ENCODE data around the gene SCEL.
A peak's percentile ranks its signal among the peaks of the same experiment; 100 is the strongest.

SCEL gene, protein sequence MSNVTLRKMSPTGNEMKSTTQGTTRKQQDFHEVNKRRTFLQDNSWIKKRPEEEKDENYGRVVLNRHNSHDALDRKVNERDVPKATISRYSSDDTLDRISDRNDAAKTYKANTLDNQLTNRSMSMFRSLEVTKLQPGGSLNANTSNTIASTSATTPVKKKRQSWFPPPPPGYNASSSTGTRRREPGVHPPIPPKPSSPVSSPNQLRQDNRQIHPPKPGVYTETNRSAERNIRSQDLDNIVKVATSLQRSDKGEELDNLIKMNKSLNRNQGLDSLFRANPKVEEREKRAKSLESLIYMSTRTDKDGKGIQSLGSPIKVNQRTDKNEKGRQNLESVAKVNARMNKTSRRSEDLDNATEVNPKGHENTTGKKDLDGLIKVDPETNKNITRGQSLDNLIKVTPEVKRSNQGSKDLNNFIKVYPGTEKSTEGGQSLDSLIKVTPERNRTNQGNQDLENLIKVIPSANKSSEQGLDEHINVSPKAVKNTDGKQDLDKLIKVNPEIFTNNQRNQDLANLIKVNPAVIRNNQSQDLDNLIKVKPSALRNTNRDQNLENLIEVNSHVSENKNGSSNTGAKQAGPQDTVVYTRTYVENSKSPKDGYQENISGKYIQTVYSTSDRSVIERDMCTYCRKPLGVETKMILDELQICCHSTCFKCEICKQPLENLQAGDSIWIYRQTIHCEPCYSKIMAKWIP

DNA sequence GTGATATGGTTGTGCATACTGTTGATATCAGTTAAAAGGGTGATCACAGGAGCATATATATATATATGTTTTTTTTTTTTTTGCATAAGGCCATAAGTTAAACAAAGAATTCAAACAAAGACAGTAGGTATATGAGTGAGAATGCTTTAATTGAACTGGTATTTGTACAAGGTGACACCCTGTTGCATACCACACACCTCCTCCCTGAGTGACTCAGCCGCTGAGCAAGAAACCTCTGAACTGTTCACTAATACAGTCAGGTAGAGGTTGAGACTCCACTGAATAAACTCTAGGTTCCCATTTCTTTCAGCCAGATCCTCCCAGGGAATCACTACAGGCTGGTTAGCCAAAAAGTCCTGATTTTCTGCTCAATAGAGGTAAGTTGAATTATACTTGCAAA is at the start of gene SCEL:
Gene SCEL, plus strand, starts transcription at position 259 of the 400 bp plus-strand sequence. CDS start 20,170 bp downstream, outside the sequence.
- in situ Hi-C loops (cut with MboI; ENCODE audit: low pct_unique_long_range_greater_than_20kb, low sequenced_read_pairs): no loop called here
- no peak for DNase-seq

DNA sequence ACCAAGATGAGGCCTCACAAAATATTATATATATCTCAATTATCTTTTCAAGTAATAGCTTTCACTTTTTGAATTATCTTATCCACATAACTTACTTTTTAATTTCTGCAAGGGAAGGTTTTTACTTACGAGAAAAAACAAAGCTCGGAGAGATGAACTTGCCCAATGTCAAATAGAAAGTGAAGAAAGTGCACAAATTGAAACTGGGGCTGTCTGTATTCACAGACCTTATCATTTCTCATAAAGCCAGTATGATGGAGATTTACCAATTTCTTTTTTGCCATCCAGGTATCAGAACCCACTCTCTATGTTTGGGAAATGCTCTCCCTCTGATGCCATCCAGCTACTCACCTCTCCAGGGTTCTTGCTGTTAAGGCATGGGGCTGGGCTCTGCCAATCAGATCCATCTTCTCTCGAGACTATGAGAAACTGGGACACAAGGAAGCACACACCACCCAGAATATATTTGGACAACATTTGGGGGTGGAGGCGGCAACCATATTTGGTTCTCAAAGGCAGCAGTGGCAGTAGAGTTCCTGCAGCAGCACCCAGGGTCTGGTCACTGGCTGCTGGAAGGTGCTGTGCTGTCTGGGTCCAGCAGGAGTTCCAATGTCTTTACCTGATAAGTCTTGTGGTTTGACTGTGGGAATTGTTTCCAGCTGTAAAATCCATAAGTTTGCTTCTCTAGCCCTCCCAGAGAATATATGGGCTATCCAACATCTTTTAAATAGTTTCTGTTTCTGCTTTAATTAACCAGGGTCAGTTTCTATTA is 45.8 kb upstream of the SCEL start:
- in situ Hi-C loops (cut with MboI; ENCODE audit: low pct_unique_long_range_greater_than_20kb, low sequenced_read_pairs): no loop called here
- DNase-seq: no peak

DNA sequence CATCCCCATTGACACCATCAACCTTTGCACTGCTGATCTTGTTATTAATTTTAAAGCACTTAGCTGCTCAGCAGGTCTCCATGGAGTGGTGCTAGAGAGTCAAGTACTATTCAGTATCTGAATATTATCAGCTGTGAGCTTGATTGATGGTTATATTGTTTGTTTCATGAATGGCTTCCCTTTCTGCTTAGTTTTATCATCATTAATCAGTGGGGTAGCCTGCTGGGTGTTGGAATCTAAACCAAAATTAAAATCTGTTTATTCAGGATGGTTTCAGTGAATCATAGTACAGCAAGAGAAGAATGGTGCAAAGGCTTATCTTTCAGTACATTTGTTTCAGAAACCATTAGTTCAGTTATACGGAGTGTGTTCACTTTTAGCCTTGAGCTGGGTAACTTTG is 42.5 kb upstream of the SCEL start:
- peak; percentile 21 for DNase-seq
- in situ Hi-C loops (cut with MboI; ENCODE audit: low pct_unique_long_range_greater_than_20kb, low sequenced_read_pairs): no loop called here

DNA sequence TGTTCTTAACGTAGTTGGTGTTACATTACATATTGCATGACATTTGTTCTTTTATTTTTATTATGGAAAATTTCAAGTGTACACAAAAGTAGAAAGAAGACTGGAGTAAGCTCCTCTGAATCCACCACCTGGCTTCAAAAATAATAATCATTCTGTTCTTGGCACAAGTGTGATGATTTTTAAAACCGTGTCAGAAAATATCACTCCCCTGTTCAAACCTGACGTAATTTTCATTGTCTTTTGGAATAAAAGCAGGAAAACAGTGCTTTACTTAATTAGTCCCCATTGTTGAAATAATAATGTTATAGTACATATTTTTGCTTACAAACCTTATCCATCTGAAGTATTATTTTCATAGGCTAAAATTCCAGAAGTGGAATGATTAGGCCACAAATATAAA is 41.3 kb upstream of the SCEL start:
- in situ Hi-C loops (cut with MboI; ENCODE audit: low pct_unique_long_range_greater_than_20kb, low sequenced_read_pairs): no loop called here
- no peak for DNase-seq

DNA sequence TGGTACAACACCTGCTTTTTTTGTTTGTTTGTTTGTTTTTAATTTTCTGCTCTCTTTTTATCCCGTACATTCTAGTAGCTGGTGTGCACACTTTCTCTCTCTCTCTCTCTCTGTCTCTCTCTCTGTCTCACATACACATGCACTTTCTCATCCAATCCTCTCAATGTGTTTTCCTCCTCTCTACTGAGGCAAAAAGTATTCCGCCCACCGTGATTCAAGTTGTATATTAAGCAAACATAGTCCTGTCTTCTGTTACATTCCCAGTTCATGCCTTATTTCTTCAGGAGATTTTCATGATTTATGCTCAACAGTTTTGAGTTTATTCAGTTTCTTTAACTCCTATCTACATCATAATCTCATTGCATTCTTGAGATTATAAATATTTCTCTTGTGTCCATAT is 38.2 kb upstream of the SCEL start:
- in situ Hi-C loops (cut with MboI; ENCODE audit: low pct_unique_long_range_greater_than_20kb, low sequenced_read_pairs): no loop called here
- no peak for DNase-seq

DNA sequence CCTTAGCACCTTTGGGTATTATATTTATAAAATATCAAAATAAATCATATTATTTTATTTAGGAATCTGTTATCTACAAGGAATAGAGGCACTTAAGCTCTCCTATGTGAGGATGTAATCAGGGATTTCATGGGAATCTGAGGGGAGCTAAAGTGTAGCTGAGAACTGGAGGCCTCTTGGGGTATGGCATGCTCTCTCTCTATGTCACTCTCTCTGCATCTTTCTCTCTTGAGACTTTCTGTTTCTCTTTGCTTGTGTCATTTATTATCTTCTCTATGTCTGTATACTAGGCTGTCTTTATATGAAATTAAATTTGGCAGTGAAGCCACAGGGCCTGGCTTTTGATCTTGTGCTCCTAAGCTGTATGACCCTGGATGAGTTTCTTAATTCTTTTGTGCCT is 37.7 kb upstream of the SCEL start:
- DNase-seq: no peak
- in situ Hi-C loops (cut with MboI; ENCODE audit: low pct_unique_long_range_greater_than_20kb, low sequenced_read_pairs): no loop called here

DNA sequence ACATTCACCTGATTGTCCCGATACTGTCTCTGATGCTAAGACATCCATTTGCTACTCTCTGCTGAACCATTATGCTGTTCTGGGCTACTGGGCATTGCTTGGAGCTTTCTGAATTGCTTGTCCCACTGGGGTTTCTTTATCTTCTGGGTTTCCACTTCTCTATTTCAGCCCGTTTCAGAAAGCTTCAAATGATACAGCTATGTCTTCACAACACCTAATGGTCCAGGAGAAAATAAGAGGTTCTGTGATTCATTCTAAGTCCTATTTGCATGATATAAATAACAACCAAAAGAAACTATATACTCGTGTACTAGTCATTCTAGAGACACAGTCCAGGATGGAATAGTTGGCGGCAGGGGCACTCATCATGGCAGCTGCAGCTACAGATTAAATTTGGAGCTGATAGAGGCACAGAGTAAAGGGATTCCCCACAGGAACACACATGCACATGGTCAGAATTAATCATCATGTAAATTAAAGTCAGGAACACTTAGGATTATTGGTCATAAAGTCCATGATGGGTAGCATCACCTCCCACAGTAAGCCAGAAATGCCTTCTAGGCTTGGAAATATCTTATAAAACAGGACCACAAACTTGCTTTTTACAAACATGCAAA is 33.3 kb upstream of the SCEL start:
- in situ Hi-C loops (cut with MboI; ENCODE audit: low pct_unique_long_range_greater_than_20kb, low sequenced_read_pairs): no loop called here
- no peak for DNase-seq

DNA sequence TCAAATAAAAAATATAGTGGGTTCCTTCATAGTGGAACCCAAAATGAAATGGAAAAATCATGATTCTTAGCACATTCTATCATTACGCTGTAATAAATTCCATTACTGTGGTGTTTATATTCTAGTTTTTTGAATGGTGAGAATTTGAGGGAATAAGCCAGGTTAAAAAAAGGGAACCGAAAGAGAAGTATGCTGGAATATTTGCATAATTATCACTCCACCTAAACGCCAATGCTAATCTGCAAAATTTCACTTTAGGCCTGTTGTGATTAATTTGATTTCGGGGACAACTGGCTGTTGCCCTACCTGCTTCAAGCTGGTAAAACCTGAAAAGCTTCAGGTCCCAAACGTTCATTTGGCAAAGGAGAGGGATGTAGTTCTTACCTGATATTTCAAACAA is 32.1 kb upstream of the SCEL start:
- no peak for DNase-seq
- in situ Hi-C loops (cut with MboI; ENCODE audit: low pct_unique_long_range_greater_than_20kb, low sequenced_read_pairs): no loop called here

DNA sequence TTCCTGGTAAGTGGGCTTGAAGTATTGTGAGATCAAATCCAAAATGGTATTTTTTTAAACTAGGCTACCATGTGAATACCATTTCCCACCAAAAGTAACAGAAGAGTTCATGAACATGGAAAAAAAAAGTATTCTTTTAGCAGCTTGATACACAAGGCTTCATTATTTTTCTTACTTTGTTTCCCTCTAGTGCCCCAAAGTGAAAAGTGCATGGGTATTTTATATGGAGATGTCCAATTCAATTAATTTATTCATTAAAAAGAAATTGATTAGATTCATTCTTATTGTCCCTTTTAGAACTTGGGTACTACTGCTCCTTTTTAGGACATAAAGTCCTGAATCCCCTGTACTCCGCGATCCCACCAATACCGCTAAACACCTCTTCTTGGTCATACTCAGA is 28.6 kb upstream of the SCEL start:
- DNase-seq: peak; percentile 12
- in situ Hi-C loops (cut with MboI; ENCODE audit: low pct_unique_long_range_greater_than_20kb, low sequenced_read_pairs): no loop called here

DNA sequence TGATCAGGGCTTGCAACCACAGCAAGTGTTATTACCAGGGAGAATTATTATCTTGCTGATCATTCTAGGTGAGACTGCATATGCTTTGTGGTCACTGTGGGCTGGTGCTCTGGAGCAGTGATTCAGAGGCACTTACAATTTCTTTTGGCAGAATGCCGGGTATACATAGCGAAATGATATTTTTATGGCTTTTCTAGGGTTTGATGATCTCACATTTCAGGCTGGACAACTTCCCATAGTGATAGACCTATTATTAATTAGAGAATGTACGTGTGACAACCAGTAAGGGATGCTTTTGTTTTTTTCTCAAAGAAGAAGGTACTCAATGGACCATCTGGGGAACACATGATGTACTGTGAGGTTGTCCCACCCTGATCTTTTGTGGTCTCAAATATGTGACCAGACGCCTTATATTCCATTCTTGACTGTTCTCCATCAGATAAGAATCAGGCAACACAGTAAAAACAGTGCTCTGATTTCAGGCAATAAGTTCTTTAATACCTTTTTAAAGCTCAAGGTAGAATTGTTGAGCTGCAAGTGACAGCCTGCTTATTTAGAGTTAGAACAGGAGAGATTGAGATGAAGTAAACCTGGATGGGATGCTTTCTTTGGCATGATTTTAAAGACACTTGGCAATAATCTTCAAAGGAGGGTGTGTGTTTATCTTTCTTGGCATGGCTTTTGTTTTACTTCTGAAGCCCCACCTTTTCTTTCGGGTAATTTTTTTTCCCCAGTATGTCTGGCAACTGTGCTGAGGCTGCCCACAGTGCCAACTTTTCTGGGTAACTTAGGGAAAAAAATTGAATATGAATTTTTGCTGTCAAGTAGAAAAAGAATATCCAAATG is 27.4 kb upstream of the SCEL start:
- peak; percentile 18 for DNase-seq
- in situ Hi-C loops (cut with MboI; ENCODE audit: low pct_unique_long_range_greater_than_20kb, low sequenced_read_pairs): no loop called here

DNA sequence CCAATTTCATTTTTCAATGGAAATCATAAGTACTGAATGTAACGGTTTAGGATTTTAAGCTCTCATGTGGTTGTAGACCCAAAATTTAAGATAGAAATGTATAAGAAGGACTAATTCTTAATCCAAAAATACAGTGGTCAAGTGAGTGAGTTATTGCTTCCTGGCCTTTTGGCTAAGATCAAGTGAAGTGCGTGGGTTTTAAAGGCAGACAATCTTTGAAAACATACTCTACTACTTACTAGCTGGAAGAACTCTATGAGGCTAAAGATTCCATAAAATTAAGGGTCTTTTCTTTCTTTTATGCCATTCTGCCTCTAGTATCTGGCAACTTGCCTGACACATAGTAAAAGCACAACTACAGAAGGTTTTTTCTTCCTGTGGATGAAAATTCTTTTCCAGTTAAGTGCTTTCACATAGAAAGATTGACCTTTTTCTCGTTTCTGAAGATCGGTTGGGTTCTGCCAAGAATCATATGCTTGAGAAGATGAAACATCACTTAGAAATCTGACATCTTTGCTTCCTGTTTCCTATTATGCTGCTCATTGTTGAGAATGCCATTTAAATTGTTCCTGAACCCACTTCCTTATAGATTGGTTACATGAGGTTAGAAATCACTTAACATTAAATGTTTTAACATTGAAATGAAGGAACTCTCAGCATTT is 26.4 kb upstream of the SCEL start:
- in situ Hi-C loops (cut with MboI; ENCODE audit: low pct_unique_long_range_greater_than_20kb, low sequenced_read_pairs): no loop called here
- peak; percentile 6 for DNase-seq

DNA sequence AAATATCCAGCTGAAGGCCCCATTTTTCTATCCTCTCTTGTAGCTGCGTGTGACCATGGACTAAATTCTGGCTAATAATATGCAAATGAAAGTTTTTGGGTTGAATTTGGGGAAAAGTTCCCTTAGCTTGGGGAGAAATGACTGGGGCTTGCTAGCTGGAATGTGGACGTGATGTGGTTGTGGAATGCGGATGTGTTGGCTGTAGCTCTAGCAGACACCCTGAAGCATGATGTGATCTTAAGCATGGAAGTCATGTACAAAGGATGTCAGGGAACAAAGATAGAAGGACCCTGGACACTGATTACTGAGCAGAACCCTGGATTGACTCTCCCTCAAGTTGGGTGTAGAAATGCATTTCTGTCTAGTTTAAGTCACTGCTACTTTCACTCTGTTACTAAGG is 25.4 kb upstream of the SCEL start:
- no peak for DNase-seq
- in situ Hi-C loops (cut with MboI; ENCODE audit: low pct_unique_long_range_greater_than_20kb, low sequenced_read_pairs): no loop called here

DNA sequence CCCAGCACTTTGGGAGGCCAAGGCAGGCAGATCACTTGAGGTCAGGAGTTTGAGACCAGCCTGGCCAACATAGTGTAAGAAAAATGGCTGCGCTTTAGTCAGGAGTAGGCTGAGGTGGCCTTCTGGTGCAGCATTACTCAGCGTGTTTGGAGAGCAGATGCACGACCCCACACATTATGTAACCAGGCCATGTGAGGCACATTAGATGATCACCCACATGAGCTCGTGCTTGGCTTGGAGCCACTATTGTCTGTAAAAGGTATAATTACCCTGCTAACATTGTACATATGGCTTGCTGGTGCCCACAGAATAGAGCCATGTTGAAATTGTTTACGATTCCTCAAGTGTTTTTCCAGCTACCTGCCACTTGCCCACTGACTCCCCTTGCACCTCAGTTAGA is 24.0 kb upstream of the SCEL start:
- in situ Hi-C loops (cut with MboI; ENCODE audit: low pct_unique_long_range_greater_than_20kb, low sequenced_read_pairs): no loop called here
- no peak for DNase-seq

DNA sequence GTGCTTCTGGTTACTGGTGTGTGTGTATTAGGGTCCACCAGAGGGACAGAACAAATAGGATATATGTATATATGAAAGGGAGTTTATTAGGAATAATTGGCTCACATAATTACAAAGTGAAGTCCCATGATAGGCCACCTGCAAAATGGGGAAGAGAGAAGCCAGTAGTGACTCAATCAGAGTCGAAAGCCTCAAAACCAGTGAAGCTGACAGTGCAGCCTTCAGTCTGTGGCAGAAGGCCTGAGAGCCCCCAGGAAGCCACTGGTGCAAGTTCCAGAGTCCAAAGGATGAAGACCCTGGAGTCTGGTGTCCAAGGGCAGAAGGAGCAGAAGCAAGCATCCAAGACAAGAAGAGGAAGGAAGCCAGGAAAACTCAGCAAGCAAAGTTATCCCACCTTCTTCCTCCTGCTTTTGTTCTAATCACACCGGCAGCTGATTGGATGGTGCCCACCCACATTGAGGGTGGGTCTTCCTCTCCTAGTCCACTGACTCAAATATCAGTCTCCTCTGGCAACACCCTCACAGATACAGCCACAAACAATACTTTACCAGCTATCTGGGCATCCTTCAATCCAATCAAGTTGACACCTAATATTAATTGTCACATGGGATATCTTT is 21.7 kb upstream of the SCEL start:
- in situ Hi-C loops (cut with MboI; ENCODE audit: low pct_unique_long_range_greater_than_20kb, low sequenced_read_pairs): no loop called here
- no peak for DNase-seq

DNA sequence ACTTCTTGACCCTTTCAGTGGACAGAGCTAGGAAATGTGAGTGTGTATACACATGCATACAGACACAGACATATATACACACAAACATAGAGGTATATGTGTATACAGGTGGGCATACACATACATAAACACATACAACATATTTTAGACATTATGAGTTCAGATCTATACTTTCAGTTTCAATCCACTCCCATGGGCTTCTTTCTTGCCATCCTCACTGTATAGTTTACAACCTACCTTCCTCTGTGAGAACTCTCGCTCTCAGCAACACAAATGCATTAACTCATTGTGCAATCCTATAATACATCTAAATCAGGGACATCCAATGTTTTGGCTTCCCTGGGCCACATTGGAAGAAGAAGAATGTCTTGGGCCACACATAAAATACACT is 21.2 kb upstream of the SCEL start:
- DNase-seq: no peak
- in situ Hi-C loops (cut with MboI; ENCODE audit: low pct_unique_long_range_greater_than_20kb, low sequenced_read_pairs): no loop called here

DNA sequence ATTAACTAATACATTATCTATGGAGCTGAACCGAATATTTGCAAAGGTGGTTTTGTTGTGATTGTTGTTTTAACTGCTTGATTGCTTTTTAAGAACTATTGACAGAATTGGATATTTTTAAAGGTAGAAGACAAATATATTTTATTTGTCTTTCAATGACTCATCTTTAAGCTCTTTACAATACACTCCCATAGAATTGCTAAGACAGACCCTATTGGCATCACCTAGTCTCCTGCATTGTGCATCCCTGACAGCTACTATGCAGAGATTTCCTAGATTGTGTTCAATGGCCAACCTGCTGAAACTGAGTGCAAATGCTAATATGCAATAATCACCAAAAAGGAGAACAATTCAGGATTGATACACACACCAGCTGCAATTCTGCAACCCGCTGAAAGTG is 19.7 kb upstream of the SCEL start:
- in situ Hi-C loops (cut with MboI; ENCODE audit: low pct_unique_long_range_greater_than_20kb, low sequenced_read_pairs): no loop called here
- no peak for DNase-seq

DNA sequence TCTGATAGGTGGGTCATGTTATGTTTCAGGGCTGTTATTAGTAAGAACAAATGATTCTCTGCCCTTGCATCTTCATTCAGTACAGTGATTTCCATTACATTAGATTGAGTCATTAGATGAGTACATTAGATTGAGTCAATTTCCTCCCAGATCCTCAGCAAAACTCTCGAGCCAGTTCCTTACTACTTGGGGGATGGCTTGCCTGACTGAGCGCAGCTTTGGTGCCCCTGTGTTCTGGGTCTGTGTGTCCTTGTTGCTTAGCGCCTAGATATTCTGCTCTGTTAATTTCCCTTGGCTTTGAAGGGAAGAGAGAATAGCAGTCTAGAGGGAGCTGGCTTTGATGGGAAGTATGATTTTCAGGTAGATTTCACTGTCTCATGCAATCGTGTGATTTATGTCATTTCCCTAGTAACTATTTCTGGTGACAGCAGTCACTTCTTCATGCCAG is 19.1 kb upstream of the SCEL start:
- in situ Hi-C loops (cut with MboI; ENCODE audit: low pct_unique_long_range_greater_than_20kb, low sequenced_read_pairs): no loop called here
- no peak for DNase-seq

DNA sequence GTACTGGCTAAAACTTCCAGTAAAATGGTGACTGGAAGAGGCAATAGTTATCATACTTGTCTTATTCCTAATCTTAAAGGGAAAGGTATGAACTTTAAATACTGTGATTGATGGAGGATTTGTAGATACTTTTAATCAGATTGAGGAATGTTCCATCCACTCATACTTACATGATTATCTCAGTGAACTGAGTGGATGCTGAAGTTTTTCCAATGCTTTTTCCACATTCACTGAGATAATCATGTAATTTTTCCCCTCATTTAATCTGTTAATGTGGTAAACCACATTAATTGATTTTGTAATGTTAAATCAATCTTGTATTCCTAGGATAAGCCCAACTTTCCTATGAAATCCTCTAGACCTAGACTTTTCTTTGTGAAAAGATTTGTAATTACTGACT is 17.2 kb upstream of the SCEL start:
- no peak for DNase-seq
- in situ Hi-C loops (cut with MboI; ENCODE audit: low pct_unique_long_range_greater_than_20kb, low sequenced_read_pairs): no loop called here
